ENCODE results near the gene CISH.

CISH gene

DNA sequence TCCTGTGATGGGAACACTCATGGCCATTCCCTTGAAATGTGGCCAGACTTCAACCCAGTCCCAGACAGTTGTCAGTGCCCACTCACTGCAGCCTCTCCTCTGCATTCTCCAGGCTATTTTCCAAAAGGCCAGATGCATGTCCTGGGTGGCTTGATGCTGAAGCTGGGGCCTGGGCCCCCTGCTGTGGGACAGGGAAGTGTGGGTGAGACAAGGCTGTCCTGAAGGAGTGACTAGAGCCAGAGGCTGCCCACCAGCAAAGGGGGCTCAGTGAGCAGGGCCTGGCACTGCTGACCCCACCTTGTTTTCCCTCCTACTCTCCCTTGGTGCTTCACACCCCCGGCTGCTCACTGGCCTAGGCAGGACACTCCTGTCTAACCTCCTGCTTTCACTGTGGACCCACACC, 11.9 kb downstream of the CISH start:
- TF ChIP-seq, protein P1, sequence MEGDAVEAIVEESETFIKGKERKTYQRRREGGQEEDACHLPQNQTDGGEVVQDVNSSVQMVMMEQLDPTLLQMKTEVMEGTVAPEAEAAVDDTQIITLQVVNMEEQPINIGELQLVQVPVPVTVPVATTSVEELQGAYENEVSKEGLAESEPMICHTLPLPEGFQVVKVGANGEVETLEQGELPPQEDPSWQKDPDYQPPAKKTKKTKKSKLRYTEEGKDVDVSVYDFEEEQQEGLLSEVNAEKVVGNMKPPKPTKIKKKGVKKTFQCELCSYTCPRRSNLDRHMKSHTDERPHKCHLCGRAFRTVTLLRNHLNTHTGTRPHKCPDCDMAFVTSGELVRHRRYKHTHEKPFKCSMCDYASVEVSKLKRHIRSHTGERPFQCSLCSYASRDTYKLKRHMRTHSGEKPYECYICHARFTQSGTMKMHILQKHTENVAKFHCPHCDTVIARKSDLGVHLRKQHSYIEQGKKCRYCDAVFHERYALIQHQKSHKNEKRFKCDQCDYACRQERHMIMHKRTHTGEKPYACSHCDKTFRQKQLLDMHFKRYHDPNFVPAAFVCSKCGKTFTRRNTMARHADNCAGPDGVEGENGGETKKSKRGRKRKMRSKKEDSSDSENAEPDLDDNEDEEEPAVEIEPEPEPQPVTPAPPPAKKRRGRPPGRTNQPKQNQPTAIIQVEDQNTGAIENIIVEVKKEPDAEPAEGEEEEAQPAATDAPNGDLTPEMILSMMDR (IDR thresholded peaks at IDR 0.05; ENCODE audit: low read depth, low read length) = no peak
- no peak overlapping the region for H3K4me3 ChIP-seq (ENCODE audit: low read depth, low read length)

DNA sequence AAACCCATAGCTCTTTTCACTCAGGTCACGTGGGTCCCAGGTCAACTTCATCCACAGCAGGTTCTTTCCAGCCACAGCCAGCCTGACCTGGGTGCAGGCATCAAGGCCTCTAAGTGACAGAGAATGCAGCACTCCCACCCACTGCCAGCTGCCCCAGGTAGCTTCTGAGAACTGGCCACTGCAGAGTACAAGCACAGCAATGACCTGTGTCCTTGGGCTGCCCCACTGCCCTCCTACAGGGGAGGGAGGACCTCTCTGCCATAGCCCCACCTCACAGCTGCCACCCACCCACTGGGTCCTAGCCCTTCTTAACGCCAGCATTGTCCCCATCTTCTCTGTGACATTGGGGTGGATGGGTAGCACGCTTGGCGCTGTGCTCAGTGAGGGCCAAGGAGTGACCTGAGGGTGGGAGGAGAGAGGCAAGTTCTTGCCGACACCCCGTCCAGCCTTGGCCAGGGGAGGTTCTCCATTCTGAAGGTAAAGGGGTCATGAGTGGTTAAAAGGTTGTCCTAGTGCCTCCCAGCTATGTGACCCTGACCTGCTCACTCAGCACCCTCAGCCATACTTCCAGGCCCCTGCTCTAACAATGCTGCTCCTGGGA, 12.4 kb downstream of the CISH start:
- TF ChIP-seq, protein P1 (IDR thresholded peaks at IDR 0.05; ENCODE audit: low read depth, low read length) = no peak

DNA sequence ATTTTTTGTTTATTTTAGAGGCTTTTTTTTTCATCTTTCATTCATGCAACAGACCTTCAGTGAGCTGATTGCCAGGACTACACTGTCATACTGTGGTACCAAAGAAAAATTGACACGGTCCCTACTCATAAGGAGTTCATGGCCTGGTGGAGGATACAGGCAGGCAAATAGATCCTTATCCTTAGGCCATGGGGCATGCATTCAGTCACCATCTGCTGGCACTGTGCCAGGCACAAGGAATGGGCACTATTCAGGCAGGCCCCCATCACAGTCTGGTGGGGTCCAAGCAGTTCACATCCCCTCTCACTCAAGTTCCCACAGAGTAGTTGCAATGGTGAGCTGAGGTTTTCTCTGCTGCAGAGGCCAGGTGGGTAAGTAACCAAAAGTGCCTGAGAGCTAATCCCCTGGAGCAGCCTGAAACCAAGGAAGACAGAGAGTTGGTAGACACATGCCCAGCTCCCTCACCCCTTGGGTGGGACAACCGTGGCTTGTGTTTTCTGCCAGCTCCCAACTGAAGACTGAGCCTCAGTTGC, 17.3 kb downstream of the CISH start:
- TF ChIP-seq, protein P1 (IDR thresholded peaks at IDR 0.05; ENCODE audit: low read depth, low read length) = no peak
- H3K4me3 ChIP-seq (ENCODE audit: low read depth, low read length) = no peak overlapping the region

More for the DNA sequence above, 12.4 kb downstream of the CISH start:
- no peak overlapping the region for H3K4me3 ChIP-seq (ENCODE audit: low read depth, low read length)

DNA sequence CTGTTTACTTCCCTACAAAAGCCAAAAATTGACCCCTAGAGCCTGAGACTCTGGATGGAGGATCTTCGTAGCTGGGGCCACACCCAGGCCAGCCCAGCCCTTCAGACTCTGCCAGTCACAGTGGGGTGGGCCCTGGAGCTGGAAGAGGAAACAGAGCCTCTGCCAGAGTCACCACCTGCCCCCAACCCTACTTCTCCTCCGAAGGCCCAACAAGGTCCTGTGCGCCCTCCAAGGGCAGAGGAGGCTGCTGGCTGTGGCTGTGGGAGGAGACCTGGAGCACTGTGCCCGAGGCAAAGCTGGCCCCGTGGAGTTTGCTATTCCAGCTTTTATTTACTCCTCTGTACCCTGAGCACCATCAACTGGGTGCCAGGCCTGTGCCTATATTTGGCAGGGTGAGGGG, 19.0 kb downstream of the CISH start:
- no peak overlapping the region for H3K4me3 ChIP-seq (ENCODE audit: low read depth, low read length)
- TF ChIP-seq, protein P1 (IDR thresholded peaks at IDR 0.05; ENCODE audit: low read depth, low read length) = no peak

DNA sequence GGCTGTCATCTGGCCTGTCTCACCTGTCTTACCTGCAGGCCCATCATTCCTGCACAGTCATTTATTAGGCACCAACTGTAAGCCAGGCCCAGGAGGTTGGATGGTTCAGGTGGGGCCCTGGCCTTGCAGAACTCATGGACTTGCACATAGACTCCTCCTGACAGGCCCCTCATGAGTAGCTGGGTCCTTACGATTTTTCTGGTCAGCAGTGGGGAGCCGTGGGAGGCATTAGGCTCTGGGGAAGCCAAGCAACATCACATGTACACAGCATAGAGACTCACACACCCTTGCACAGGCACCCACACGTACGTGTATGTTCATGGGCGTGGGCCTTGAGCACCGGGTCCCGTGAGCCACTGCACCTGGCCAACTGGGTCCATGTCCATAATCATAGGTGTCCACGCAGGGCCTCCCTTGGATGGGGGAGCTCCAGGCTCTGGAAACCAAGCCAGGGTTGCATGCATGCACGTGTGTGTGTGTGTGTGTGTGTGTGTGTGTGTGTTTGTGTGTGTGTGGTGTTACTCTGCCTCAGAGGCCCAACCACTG, 20.3 kb downstream of the CISH start:
- no peak overlapping the region for H3K4me3 ChIP-seq (ENCODE audit: low read depth, low read length)
- TF ChIP-seq, protein P1 (IDR thresholded peaks at IDR 0.05; ENCODE audit: low read depth, low read length) = no peak

DNA sequence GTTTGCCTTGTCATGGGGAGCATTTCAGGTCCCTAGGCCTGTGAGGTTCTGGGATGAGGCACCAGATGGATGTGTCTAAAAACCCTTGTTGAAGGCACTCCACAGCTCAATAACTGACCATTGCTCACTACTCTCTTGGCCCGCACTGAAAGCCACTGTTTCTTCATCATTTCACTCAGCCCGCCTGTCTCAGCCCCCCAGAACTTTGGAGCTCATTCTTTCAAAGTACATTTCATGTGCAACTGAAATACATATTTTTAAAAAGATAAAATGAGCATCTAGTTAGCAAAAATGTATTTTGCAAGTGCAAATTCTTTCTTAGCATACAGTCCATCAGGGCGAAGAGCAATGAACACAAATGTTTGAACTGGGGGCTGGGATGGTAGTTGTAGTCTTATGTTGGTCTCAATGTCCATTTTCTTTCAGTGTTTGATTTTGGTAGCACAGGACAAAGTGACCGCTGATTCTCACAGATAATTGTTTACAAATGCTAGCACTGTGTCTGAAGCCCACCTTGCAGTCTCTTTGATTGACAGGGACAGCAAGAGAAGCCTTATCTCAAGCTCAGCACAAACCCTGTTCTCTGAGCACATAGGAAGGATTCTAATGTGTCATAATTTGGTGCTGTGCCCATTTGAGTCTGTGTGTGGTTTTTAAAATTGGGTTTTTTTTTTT, 22.7 kb downstream of the CISH start:
- TF ChIP-seq, protein P1 (IDR thresholded peaks at IDR 0.05; ENCODE audit: low read depth, low read length) = no peak
- no peak overlapping the region for H3K4me3 ChIP-seq (ENCODE audit: low read depth, low read length)
